H1 (cell line): ENCODE data around the gene ADTRP. TPM values are rescaled to one million over a fixed set of nuclear protein-coding genes. Genes with fewer than 3 reads are reported as not detected.

ENCODE experiments used
- CHD7 ChIP-seq: fragments of 300-600 bp; sonication (generic); IDR thresholded peaks from 2 replicates; pipeline ENCODE4 v1.7.1; 2012; ENCODE audit warnings: low read length, moderate library complexity, mild to moderate bottlenecking, inconsistent platforms; ENCODE audit not compliant: insufficient replicate concordance
- EGR1 ChIP-seq: IDR thresholded peaks from 2 replicates; pipeline ENCODE4 v1.6.1; 2011; ENCODE audit warnings: low read depth, low read length, borderline replicate concordance
- EP300 ChIP-seq, 2 experiments: IDR thresholded peaks; 1 replicate in 1 of 2; 2 replicates in 1 of 2; pipeline ENCODE4 v1.6.1; 2011 to 2012; ENCODE audit warnings: low read depth in 2 of 2, low read length in 2 of 2, mild to moderate bottlenecking in 2 of 2, borderline replicate concordance in 1 of 2, inconsistent platforms in 1 of 2, moderate library complexity in 1 of 2
- GTF2F1 ChIP-seq: IDR thresholded peaks from 2 replicates; pipeline ENCODE4 v1.6.1; 2012; ENCODE audit warnings: low read depth, low read length, improper control_type of control experiment, borderline replicate concordance
- KDM5A ChIP-seq: fragments of 200-600 bp; IDR thresholded peaks from 2 replicates; pipeline ENCODE4 v1.7.1; 2012; ENCODE audit warnings: mild to moderate bottlenecking, low read length, inconsistent platforms, mixed read lengths
- TAF1 ChIP-seq: IDR thresholded peaks from 2 replicates; pipeline ENCODE4 v1.6.1; 2011; ENCODE audit warnings: mild to moderate bottlenecking, low read depth, low read length
- TCF12 ChIP-seq: IDR thresholded peaks from 2 replicates; pipeline ENCODE4 v1.6.1; 2011; ENCODE audit warnings: low read depth, mild to moderate bottlenecking, low read length
- polyA plus RNA-seq, 7 experiments: library from polyadenylated mRNA; depleted of rRNA in 3 of 7; stranded (reverse) in 5 of 7; unstranded in 2 of 7; fragments of >200 nt in 5 of 7; fragments of 200-250 nt in 2 of 7; gene quantifications; 1 replicate in 5 of 7; 2 replicates in 1 of 7; 4 replicates in 1 of 7; pipeline versions ENCODE4 v1.2.1 to v1.2.3, GENCODE V29; 2011 to 2013; ENCODE audit warnings: missing spikeins in 2 of 7, mixed read lengths in 2 of 7
- total RNA-seq: library from RNA; stranded (reverse); fragmentation: NEBNext Ultra II Directional; extraction: Animal tissue kit (Norgen Biotek cat#: 25700); gene quantifications from 2 replicates; pipeline ENCODE4 v1.2.1, GENCODE V29; 2021

ADTRP gene
- total and polyA plus RNA-seq, 2 of the 8 experiments (the other 6 are each of a cell fraction or from before 2014, with no cell fraction given), result 0.08 to 0.45 TPM

- no peak for TF ChIP-seq EP300 (IDR thresholded peaks at IDR 0.05; ENCODE audit: borderline replicate concordance in 1 of 2, low read depth in 2 of 2, low read length in 2 of 2)
- no peak for TF ChIP-seq KDM5A
- no peak for TF ChIP-seq CHD7
- no peak for TF ChIP-seq EGR1
- no peak for TF ChIP-seq TAF1
- no peak for TF ChIP-seq TCF12
- TF ChIP-seq GTF2F1, result no peak
Measured at GRCh38 chr6:11761744-11762620, 16.6 kb downstream of the ADTRP start (continued).
